GM21367 (cell line): ENCODE data around the gene IRF3.

ENCODE experiments used
- ATAC-seq: cut with Tn5 transposase; IDR thresholded peaks from one replicate; pipeline ENCODE4 v1.9.1; 2021; ENCODE audit not compliant: unreplicated experiment

IRF3 gene

DNA sequence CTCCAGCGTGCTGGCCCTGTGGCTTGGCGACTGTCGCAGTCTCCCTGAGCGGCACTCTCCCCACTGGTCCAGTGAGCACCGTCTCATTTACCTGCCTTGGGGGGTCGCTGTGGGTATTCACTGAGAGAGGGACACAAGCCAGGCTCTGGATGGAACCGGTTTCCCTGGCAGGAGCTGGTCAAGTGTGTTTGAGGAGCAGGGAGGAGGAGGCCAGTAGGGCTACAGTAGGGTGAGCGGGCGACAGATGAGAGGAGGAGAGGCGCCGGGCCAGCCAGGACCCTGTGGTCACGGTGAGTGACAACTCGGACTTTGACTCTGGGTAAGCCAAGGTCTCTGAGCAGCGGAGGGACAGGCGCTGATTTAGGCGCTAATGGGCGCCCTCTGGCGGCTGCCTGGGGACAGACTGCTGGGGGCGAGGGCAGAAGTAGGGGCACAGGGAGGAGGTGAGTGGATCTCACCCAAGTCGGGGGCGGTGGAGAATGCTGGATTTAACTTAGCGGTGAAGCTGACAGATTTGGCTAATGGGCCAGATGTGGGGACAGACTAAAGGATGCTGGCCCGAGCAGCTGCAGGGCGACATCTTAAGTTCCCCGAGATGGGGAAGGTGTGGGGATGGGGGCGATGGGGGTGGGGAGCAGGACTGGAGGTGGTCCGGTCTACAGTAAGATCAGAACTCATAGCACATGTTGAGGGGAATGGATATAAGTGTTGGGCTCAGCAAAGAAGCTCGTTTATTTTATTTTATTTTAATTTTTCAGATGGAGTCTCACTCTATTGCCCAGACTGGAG lies 6.7 kb upstream of the IRF3 start:
- ATAC-seq, result no peak

DNA sequence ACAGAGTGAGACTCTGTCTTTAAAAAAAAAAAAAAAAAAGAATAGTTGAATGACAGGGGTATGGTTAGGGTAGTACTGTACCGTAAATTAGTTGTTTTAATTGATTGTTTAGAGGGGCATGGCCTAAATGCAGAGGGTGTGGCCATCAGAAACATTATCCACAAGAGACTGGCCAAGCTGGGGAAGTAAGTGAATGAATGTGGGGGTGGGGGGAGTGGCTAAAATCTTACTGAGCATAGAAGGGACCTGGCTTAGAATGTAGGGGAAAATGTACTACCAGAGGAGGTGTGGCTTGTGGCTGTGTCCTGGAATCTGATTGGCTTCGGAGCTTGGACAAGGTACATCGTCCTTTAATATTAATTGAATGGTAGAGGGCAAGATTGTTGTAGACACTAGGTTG lies 3.9 kb upstream of the IRF3 start:
- no peak for ATAC-seq

DNA sequence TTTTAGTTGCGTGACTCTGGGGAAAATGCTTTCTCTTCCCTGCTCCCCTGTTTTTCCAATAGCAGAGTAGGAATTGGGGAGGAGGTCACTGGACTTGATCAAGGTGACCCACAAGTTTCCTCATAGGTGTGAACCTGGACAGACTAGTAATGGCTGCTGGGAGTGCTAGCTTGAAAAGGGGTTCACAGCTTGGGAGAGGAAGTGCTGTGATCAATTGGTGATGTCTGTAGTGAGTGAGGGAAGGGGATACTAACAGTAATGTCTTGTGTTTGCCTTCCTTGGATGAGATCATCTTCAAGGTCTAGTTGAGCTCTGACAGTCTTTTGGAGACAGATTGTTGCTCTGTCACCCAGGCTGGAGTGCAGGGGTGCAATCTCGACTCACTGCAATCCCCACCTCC lies 1.8 kb upstream of the IRF3 start:
- no peak for ATAC-seq

DNA sequence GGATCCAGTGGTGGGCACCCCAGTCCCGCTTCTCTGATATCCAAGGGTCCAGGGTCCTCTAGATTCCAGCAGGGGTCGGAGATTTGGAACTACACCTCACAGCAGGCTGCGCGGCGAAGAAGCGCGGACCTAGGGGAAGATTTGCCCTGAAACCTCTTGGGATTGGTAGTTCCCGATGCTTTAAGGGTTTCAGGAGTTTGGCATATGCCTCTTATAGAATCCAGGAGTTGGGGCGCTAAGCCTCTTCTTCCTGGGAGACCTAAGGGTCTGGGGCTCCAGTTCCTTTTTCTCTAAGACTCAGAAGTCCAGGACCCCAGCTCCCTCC lies 425 bp upstream of the IRF3 start:
- ATAC-seq, result no peak

DNA sequence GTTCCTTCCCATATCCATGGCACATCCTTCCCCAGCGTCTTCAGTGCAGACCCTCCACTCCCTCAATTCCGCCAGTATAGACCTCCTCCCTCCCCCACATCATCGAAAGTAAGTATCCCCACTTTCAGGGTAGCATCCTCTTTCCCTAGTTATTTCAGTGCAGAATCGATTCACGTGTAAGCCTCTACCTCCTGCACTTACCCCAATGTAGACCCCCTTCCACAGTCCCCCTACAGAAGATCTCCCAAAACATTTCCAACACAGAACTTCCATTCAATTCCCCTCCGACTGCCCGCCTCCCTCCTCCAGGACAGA lies 664 bp downstream of the IRF3 start:
- no peak for ATAC-seq

DNA sequence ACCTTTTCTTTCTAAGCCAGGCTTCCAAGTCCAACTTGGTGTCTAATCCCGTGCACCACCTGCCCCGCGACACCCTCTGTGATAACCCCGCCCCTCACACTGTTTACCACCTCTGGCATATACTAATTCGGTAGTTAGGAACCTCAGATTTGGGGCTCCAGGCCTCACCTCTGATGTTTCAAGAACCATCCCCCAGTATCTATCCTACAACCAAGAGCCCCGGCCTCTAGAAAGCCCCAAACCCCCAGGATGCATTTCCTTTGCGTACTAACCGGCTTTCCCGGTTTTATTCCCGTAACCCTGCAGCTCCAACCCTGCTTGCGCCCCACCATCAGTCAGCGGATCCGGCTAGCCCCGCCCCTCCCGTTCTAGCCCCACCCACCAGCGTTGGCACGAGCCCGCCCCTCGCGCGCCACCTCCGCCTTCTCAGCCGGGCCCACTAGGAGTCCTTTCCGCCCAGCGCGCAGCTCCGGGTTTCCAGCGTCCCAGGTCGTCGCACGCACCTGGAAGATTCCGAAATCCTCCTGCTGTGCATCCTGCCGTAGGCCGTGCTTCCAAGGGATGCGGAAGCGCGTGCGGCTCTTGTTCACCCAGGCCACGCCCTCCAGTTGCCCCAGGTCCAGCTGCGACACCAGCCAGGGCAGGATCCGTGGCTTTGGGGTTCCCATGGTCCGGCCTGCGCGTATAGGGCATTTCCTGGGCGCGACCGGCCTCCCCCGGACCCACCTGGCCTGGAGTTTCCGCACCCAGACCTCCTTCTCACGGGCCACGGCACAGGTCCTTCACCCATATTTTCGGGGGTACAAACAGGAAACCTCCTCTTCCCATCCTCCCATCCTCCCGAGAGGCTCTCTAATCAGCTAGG lies 1.3 kb downstream of the IRF3 start:
- ATAC-seq, result peak; percentile 39

DNA sequence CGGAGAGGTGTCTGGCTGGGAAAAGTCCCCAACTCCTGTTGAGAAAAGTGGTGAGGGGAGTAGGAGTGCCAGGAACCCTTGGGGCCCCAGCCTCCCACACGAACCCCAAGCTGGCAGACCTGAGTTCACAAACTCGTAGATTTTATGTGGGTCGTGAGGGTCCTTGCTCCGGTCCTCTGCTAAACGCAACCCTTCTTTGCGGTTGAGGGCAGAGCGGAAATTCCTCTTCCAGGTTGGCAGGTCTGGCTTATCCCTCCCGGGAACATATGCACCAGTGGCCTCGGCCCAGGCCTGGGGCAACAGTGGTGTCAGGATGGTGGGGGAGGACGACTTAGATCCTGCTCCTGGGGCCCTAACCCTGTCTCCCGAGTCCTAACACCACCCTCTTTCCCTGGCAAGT lies 2.4 kb downstream of the IRF3 start:
- ATAC-seq, result no peak

DNA sequence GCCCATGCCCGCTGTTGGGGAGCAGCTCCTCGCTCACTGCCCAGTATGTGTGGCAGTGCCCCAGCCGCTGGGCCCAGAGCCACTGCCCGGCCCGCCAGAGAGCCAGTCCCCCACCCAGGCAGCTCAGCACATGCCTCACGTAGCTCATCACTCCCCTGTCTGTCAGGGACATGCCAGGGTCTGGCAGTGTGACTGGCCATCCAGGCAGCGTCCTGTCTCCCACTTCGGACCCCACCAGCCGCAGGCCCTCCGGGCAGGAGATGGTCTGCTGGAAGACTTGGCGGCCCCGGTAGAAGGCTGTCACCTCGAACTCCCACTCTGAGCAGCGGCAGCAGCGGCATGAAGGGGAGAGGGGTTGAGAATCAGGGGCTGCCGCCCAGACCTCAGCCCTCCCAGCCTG lies 3.6 kb downstream of the IRF3 start:
- ATAC-seq, result no peak

DNA sequence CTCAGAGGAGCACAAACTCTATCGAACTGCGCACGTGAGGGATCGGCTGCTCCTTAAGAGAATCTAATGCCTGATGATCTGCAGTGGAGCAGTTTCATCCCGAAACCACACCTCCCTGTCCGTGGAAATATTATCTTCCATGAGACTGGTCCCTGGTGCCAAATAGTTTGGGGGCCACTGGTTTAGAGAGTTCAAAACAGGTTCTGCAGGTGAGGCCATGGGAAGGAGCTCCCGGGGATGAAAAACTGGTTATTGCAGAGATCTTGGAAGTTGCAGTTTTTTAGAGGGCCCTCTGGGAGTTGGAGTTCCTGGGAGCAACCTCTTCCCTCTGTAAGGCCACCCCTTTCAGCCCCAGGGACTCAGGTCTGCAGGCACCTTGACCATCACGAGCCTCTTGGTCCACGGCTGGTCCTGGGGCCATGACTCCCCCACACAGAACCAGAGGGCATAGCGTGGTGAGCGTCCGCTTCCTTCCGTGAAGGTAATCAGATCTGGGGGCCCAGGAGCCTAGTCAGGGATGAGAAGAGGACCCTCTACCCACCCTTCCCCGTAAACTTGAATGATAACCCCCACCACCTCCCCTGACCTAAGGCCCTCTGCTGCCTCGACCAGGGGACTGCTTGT lies 5.2 kb downstream of the IRF3 start:
- ATAC-seq, result no peak

DNA sequence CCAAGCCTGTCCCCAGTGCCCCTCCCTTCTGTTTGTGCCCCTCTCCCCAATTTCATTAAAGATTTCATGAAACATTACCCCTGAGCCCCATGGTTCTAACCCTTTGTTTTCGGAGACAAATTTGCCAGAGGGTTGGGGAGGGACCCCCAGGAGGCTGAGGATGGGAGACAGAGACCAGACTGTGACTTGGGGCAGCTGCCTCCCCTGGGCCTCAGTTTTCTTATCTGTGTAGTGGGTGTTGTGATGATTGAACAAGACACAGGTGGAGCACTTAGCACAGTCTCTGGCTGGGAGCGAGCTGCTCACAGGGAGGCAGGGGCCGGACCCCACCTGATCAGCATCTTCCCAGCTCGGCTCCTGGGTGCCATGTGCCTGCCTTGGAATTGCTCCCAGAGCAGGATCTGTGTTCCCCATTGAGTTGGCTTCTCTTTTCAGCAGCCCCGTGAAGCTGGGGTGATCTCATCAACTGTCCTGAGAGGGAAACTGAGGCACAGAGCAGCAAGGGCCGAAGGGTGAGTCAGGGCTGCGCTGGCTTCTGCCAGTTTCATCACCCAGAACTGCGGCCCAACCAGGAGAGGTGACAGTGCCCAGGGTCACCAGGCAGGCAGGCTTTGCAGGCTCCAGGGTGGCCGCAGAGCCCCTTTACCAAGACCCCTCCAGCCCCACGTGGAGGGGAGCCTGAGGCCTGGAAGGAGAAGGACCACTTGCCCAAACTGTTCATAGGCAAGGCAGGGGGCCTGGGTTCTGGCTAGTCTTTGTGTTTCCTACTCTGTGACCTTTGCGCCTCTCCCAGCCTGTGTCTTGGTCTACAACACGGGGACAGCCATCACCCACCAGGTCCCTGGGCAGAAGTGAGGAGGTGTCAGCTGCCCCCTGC lies 6.9 kb downstream of the IRF3 start:
- ATAC-seq, result no peak

DNA sequence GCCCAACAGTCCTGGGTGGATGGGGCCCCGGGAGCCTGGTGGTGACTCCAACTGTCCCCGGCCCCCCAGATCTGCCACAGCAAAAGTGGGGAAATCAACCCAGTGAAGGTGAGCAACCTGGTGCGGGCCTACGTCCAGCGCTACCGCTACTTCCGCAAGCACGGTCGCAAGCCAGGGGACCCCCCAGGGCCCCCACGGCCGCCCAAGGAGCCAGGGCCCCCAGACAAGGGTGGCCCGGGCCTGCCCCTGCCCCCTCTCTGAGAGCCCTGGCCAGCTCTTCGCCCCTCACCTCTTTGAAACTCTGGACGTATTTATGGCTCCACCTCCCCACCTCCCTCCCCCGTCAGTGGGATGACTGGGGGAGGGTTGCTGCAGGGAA lies 7.5 kb downstream of the IRF3 start:
- no peak for ATAC-seq

DNA sequence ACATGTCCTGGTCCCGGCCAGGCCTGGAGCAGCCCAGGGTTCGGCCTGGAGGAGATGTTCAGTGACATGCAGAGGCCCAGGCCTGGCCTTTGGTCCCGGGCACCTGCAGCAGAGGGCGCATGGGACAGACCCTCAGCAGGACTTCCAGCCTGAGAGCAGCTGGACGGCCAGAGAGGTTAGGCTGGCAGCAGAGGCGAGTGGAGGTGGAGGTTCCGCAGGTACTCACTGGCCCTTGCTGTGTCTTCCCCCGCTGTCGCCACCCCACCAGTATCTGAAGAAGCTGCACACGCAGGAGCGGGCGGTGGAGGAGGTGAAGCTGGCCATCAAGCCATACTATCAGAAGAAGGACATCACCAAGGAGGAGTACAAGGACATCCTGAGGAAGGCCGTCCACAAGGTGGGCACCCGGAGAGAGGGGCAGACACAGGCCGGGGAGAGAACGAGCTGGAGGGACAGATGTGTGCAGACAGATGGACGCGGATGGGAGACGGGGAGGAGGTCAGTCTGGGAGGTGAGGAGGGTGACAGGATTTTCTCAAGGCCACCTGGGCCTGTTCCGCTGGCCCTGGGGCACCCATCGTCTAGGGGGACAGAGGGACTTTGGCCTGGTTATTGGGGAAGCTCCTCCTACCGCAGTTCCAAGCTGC lies 8.0 kb downstream of the IRF3 start:
- no peak for ATAC-seq

DNA sequence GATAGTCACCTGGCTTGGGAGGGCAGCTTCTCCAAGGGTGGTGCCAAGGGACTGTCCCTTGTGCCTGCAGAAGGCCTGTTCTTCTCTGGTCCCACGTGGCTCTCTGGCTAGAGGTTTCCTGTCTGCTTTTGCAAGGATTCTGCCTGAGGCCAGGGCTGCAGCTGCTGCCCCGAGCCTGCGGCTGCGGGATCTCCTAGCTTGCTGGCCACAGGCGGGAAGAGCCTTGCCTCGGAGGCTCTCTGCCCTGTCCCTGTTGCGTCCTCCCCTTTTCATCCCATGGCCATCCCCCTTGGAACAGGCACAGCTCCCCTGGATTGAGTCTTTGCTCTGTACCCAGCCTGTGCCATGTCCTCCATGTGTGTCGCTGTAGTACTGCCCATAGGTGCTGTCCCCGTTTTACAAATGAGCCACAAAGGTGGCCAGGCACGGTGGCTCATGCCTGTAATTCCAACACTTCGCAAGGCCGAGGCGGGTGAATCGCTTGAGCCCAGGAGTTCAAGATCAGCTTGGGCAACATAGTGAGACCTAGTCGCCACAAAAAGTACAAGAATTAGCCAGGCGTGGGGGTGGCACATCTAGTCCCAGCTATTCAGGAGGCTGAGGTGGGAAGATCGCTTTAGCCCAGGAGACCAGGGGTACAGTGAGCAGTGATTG lies 9.1 kb downstream of the IRF3 start:
- ATAC-seq, result no peak

DNA sequence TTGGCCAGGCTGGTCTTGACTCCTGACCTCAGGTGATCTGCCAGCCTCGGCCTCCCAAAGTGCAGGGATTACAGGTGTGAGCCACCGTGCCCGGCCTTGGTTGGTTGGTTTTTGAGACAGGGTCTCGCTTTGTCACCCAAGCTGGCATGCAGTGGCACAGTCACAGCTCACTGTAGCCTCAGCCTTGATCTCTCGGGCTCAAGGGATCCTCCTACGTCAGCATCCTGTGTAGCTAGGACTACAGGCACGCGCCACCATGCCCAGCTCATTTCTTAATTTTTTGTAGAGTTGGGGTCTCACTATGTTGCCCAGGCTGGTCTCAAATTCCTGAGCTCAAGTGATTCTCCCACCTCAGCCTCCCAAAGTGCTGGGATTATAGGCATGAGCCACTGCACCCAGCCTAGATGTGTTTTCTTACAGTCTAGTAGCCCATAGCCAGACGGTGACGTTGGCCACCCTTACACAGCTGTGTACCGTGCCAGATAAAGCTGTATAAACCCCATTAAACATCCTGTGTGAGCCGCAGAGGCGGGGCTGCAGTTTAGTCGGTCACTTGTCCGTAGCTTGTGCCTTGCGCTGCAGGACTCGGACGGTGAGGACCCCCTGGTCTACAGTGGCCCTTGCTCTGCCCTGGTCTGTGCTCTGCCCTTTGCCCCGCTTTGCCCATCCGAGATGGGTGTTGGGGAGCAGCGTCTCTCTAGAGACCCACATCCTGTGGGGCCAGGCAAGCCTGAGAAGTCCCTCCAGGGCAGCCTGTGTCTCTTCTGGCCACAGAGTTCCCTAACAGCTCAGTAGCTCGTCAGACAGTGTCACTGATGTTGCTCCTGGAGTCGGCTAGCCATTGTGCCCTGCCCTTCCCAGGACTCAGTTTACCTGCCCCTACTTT lies 9.8 kb downstream of the IRF3 start:
- ATAC-seq, result no peak

DNA sequence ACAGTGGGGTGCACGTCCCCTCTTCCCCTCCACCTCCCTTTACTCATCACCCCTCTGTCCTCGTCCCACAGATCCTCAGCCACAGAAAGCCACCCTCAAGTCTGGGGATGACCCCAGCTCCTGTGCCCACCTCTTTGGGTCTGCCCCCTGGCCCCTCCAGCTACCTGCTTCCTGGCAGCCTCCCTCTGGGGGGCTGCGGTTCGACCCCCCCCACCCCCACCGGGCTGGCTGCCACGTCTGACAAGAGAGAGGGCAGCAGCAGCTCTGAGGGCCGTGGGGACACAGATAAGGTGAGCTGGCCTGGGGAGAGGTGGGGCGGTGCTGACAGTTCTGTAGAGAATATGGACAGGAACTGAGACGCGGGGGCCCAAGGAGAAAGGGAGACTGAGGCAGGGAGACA lies 11.1 kb downstream of the IRF3 start:
- no peak for ATAC-seq

DNA sequence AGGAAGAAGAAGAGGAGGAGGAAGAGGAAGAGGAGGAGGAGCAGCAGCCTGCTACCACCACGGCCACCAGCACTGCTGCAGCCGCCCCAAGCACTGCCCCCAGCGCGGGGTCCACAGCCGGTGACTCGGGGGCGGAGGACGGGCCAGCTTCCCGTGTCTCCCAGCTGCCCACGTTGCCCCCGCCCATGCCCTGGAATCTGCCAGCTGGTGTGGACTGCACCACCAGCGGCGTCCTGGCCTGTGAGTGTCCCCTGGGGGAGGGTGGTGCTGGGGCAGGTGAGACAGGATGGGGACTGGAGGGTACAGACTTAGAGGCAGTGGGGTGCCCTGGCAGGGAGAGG lies 12.2 kb downstream of the IRF3 start:
- ATAC-seq, result no peak

DNA sequence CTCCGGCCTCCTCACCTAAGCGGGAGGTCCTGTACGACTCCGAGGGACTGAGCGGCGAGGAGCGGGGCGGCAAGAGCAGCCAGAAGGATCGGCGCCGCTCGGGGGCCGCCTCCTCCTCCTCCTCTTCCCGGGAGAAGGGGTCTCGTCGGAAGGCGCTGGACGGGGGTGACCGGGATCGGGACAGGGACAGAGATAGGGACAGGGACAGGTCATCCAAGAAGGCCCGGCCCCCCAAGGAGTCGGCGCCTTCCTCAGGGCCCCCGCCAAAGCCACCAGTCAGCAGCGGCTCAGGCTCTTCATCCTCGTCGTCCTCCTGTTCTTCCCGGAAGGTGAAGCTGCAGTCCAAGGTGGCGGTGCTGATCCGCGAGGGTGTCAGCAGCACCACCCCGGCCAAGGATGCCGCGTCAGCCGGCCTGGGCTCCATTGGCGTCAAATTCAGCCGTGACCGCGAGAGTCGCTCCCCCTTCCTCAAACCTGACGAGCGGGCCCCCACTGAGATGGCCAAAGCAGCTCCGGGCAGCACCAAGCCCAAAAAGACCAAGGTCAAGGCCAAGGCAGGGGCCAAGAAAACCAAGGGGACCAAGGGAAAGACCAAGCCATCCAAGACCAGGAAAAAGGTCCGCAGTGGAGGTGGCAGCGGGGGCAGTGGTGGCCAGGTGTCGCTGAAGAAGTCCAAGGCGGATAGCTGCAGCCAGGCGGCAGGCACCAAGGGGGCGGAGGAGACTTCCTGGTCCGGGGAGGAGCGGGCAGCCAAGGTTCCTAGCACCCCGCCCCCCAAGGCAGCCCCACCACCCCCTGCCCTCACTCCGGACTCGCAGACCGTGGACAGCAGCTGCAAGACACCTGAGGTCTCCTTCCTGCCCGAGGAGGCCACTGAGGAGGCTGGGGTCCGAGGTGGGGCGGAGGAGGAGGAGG lies 12.8 kb downstream of the IRF3 start:
- no peak for ATAC-seq

DNA sequence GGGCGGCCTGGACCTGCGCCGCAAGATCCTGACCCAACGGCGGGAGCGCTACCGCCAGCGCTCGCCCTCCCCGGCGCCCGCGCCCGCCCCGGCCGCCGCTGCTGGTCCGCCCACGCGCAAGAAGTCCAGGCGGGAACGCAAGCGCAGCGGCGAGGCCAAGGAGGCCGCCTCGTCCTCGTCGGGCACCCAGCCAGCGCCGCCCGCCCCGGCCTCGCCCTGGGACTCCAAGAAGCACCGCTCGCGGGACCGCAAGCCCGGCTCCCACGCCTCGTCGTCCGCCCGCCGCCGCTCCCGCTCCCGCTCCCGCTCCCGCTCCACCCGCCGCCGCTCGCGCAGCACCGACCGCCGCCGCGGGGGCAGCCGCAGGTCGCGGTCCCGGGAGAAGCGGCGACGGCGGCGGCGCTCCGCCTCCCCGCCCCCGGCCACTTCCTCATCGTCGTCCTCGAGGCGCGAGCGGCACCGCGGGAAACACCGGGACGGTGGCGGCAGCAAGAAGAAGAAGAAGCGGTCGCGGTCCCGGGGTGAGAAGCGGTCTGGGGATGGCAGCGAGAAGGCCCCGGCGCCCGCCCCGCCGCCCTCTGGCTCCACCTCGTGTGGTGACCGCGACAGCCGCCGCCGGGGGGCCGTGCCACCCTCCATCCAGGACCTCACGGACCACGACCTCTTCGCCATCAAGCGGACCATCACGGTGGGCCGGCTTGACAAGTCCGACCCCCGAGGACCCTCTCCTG lies 13.7 kb downstream of the IRF3 start:
- ATAC-seq, result no peak
